ENCODE measurements around the gene GPR180. TPM values are rescaled to one million over a fixed set of nuclear protein-coding genes. Genes with fewer than 3 reads are reported as not detected.

The GPR180 gene
- total and polyA plus RNA-seq, 2 of the 13 experiments (the other 11 are each of a cell fraction or from before 2014, with no cell fraction given), result not detected

GRCh38 chr13:94595950-94596574 is 5.6 kb upstream of the GPR180 start, which contains the start of gene TGDS (continued):
- TF ChIP-seq YY1 (IDR thresholded peaks at IDR 0.05; ENCODE audit: insufficient read depth, insufficient replicate concordance, low read depth, low read length) (peak; percentile 81), DBP (CRISPR knock-in tag; IDR thresholded peaks at IDR 0.05; ENCODE audit: not compliant biosample characterization) (no peak), SIN3A (IDR thresholded peaks at IDR 0.05; ENCODE audit: borderline replicate concordance, low read depth, low read length) (peak; percentile 78; the same call in 1 of the 2 replicates), HES4 (CRISPR knock-in tag; IDR thresholded peaks at IDR 0.05; ENCODE audit: borderline replicate concordance) (no peak; the same call in 1 of the 2 replicates), RFXANK (CRISPR knock-in tag; IDR thresholded peaks at IDR 0.05) (0 out of 2 replicates have a peak, but pooled peaks have one; percentile 37), POLR2G (IDR thresholded peaks at IDR 0.05; ENCODE audit: low read depth, low read length) (peak; percentile 95), YEATS2 (CRISPR knock-in tag; IDR thresholded peaks at IDR 0.05; ENCODE audit: borderline replicate concordance) (peak; percentile 71; the same call in 1 of the 2 replicates), ZFY (CRISPR knock-in tag; IDR thresholded peaks at IDR 0.05) (peak; percentile 59), ZNF260 (CRISPR knock-in tag; IDR thresholded peaks at IDR 0.05; ENCODE audit: borderline replicate concordance, low read depth) (no peak), ZNF777 (CRISPR knock-in tag; IDR thresholded peaks at IDR 0.05) (no peak), ARID5B (CRISPR knock-in tag; IDR thresholded peaks at IDR 0.05) (peak; percentile 57; the same call in 1 of the 2 replicates), HINFP (CRISPR knock-in tag; IDR thresholded peaks at IDR 0.05; ENCODE audit: low read depth) (peak; percentile 71; the same call in 1 of the 2 replicates), DRAP1 (CRISPR knock-in tag; IDR thresholded peaks at IDR 0.05) (peak; percentile 89), ZNF891 (CRISPR knock-in tag; IDR thresholded peaks at IDR 0.05) (peak; percentile 92), ZNF280B (CRISPR knock-in tag; IDR thresholded peaks at IDR 0.05; ENCODE audit: borderline replicate concordance) (peak; percentile 83; the same call in 1 of the 2 replicates), NFIC (IDR thresholded peaks at IDR 0.05; ENCODE audit: low read length) (no peak), DR1 (CRISPR knock-in tag; IDR thresholded peaks at IDR 0.05) (peak; percentile 67; the same call in 1 of the 2 replicates), KMT2A (CRISPR knock-in tag; IDR thresholded peaks at IDR 0.05) (peak; percentile 92), GZF1 (CRISPR knock-in tag; IDR thresholded peaks at IDR 0.05) (peak; percentile 96), ZNF224 (CRISPR knock-in tag; IDR thresholded peaks at IDR 0.05) (peak; percentile 92)
